Breast epithelium (tissue), 4 donors: Measurements from ENCODE around the gene HDAC4. TPM values are rescaled to one million over a fixed set of nuclear protein-coding genes. Genes with fewer than 3 reads are reported as not detected.

Experiments
- DNase-seq, 2 donors: peaks; one replicate each; pipeline ENCODE4 v3.0.0-alpha.2; 2019; ENCODE audit warnings: low spot score in 2 of 2
- H3K27ac ChIP-seq, 2 donors: fragments of 200-600 bp; sonication (generic) in 1 of 2; one replicate each; pipeline ENCODE4 v1.5.1; 2016 to 2019; ENCODE audit warnings: mild to moderate bottlenecking in 1 of 2
- H3K27me3 ChIP-seq, 2 donors: fragments of 200-600 bp; sonication (generic) in 1 of 2; one replicate each; pipeline versions ENCODE4 v1.5.1 to v1.6.0; 2017 to 2019; ENCODE audit warnings: control low read depth in 1 of 2, mild to moderate bottlenecking in 1 of 2
- H3K36me3 ChIP-seq: fragments of 200-600 bp; one replicate; pipeline ENCODE4 v1.5.1; 2019
- H3K4me1 ChIP-seq, 2 donors: fragments of 200-600 bp; sonication (generic); one replicate each; pipeline ENCODE4 v1.5.1; 2016 to 2019; ENCODE audit warnings: control low read depth in 1 of 2
- H3K4me3 ChIP-seq, 3 donors: fragments of 200-600 bp; sonication (generic); 1 replicate in 2 of 3; 2 replicates in 1 of 3; pipeline ENCODE4 v1.5.1; 2016 to 2019; ENCODE audit warnings: mild to moderate bottlenecking in 3 of 3, moderate library complexity in 2 of 3
- H3K9me3 ChIP-seq, 2 donors: fragments of 200-600 bp; sonication (generic) in 1 of 2; one replicate each; pipeline ENCODE4 v1.5.1; 2016 to 2019; ENCODE audit warnings: control low read depth in 1 of 2
- POLR2A ChIP-seq: fragments of 450-650 bp; IDR thresholded peaks from one replicate; pipeline ENCODE4 v1.6.1; 2016; ENCODE audit warnings: antibody characterized with exemption, mild to moderate bottlenecking, moderate library complexity
- POLR2AphosphoS5 ChIP-seq, 3 donors: sonication (generic); formaldehyde crosslinking; IDR thresholded peaks; one replicate each; pipeline ENCODE4 v1.6.1; 2017; ENCODE audit warnings: antibody characterized with exemption in 3 of 3
- intact Hi-C: fragments of 100-400 bp; cut with DNase I; formaldehyde crosslinking; loops from one replicate; pipeline ENCODE4 v1.15.1; 2023; ENCODE audit warnings: low total_unique reads
- total RNA-seq, 3 donors: library from RNA; depleted of rRNA; stranded (reverse); fragments of >200 nt; gene quantifications; one replicate each; pipeline ENCODE4 v1.1.0, GENCODE V29; 2016
- TF ChIP-seq, protein P1 (sequence below), 3 donors: fragments of 450-650 bp; IDR thresholded peaks; one replicate each; pipeline ENCODE4 v1.5.1; 2016 to 2017; ENCODE audit warnings: antibody characterized with exemption in 3 of 3, mild to moderate bottlenecking in 3 of 3, moderate library complexity in 3 of 3

Gene HDAC4
- total RNA-seq, 3 donors from 2014 or later, result 20.3 to 36.0 (median 32.8) TPM

DNA sequence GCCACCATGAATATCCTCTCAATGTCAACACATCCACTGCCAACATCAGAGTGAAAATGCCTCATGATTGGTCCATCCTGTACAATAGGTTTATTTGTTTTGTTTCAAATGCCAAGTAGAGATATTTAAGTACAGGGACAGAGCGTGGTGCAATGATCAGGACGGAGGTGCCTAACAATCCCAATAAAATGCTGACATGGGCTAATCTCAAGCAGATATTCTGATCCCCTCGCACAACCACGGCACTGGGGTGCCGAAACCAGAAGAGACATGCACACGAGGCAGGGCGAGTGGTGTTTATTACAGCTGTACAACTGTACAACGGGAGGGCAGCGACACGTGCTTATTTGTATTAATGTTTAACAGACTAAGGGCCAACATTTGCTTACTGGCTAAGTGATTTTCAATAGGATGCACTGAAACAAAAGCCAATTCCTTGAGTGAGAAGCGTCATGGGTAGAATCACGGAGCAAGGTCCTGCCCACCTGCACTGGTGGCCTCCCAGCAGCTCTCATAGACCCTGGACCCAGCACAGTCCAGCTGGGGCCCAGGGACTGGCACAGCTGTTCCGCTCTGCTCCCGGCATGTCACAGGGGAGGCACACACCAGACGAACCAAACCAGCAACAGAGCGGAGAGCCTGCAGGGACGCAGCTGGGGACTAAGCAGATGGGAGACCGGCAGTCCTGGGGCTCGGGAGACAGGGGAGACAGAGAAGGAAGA lies 101.4 kb downstream of the HDAC4 start:
- intact Hi-C loops, result loop anchor here (5.0 kb wide), 1 partner anchor 38 kb away; no protein-coding TSS in a partner anchor
- Histone ChIP-seq H3K36me3 (no peaks in the 10 kb centered on the region), H3K4me3 (no peak overlapping the region), H3K27ac (no peak overlapping the region), H3K4me1 (peaks cover 0 to under 1% of the 10 kb centered on the region in 2 donors), H3K27me3 (no peaks in the 10 kb centered on the region), H3K9me3 (no peaks in the 10 kb centered on the region)
- TF ChIP-seq, protein P1, sequence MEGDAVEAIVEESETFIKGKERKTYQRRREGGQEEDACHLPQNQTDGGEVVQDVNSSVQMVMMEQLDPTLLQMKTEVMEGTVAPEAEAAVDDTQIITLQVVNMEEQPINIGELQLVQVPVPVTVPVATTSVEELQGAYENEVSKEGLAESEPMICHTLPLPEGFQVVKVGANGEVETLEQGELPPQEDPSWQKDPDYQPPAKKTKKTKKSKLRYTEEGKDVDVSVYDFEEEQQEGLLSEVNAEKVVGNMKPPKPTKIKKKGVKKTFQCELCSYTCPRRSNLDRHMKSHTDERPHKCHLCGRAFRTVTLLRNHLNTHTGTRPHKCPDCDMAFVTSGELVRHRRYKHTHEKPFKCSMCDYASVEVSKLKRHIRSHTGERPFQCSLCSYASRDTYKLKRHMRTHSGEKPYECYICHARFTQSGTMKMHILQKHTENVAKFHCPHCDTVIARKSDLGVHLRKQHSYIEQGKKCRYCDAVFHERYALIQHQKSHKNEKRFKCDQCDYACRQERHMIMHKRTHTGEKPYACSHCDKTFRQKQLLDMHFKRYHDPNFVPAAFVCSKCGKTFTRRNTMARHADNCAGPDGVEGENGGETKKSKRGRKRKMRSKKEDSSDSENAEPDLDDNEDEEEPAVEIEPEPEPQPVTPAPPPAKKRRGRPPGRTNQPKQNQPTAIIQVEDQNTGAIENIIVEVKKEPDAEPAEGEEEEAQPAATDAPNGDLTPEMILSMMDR (IDR thresholded peaks at IDR 0.05), result no peak
- no peak for TF ChIP-seq POLR2AphosphoS5 (IDR thresholded peaks at IDR 0.05)
- no peak for TF ChIP-seq POLR2A
- peak in 1 of 2 donors; percentile 10 for DNase-seq

DNA sequence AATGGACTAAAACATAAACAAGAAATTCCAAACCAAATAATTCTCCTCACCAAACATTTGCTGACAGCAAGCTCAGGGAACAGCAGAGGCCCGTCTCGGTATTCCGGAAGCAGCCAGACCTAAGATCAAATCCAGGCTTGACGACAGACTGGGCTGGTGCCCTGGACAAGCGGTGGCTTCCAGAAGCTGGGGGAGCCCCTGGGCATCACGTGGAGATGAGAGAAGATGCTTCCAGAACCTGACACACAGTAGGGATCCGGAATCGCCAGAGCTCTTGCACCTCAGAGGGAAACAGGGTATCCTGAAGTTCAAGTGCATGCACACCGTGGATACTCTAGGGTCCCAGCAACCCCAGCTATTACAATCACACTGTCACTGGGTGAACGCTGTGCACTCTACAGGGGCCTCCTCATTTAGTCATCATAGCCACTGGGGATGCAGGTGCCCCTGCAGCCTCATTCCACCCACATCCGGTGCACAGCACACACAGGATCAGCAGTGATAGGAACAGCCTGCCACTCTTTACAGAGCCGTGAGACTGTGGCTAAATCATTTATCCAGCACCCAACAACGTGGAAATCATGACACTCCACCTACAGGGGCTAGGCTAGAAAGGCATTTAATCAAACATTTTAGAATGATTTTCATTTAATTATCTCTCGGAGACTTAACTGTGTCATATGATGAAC lies 102.6 kb downstream of the HDAC4 start:
- Histone ChIP-seq H3K4me1 (no peaks in the 10 kb centered on the region), H3K27ac (no peak overlapping the region), H3K36me3 (no peaks in the 10 kb centered on the region), H3K9me3 (no peaks in the 10 kb centered on the region), H3K4me3 (no peak overlapping the region), H3K27me3 (no peaks in the 10 kb centered on the region)
- TF ChIP-seq, protein P1 (IDR thresholded peaks at IDR 0.05), result no peak
- TF ChIP-seq POLR2AphosphoS5 (IDR thresholded peaks at IDR 0.05), result no peak
- TF ChIP-seq POLR2A, result no peak
- intact Hi-C loops, result loop anchor here (5.0 kb wide), 1 partner anchor 39 kb away; no protein-coding TSS in a partner anchor
- DNase-seq, result peak in 1 of 2 donors; percentile 27

DNA sequence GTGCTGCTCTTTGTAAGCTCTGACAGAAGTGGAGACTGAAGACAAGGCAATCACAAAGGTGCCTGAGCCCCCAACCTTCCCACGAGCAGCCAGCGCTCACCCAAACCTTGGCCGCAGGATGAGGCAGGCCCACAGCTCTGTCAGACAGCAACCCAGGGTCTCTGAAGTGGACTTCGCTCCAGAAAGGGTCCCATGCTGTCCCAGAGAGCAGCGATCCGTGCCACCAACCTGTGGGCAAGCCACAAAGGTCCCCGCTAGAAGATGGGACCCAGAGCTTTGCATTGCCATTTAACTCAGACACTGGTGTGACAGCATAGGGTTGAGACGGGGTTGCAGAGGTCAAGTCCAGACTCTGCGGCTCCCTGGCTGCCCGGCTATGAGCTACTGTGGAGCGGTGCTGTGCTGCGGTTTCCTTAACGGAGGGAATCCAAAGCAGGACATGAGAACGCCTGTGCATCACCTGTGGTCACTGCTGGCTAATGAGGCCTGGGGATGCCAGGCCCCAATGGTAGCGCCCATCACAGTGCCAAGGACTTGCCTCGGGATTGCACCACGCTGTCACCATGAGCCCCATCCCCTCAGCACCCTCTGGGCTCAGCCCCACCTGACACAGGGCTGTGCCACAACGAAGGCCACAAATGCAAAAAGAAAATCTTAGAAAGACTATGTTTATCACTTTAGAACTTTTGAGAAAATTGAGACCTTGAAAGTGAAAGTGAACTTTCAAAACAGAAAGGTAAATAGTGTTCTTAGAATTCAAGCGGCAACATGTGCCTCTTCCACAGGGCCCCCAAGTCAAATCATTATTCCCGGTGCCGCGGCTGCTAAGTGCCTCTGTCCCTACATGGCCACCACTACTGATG lies 103.4 kb downstream of the HDAC4 start:
- intact Hi-C loops, result loop anchor here (5.0 kb wide), 1 partner anchor 40 kb away; no protein-coding TSS in a partner anchor
- DNase-seq, result peak in 1 of 2 donors; percentile 38
- H3K9me3 ChIP-seq, result no peaks in the 10 kb centered on the region
- H3K4me3 ChIP-seq, result no peak overlapping the region
- H3K4me1 ChIP-seq, result no peaks in the 10 kb centered on the region
- no peaks in the 10 kb centered on the region for H3K36me3 ChIP-seq
- H3K27ac ChIP-seq, result no peak overlapping the region
- no peaks in the 10 kb centered on the region for H3K27me3 ChIP-seq
- TF ChIP-seq POLR2A, result no peak
- TF ChIP-seq, protein P1 (IDR thresholded peaks at IDR 0.05), result no peak
- TF ChIP-seq POLR2AphosphoS5 (IDR thresholded peaks at IDR 0.05), result no peak

DNA sequence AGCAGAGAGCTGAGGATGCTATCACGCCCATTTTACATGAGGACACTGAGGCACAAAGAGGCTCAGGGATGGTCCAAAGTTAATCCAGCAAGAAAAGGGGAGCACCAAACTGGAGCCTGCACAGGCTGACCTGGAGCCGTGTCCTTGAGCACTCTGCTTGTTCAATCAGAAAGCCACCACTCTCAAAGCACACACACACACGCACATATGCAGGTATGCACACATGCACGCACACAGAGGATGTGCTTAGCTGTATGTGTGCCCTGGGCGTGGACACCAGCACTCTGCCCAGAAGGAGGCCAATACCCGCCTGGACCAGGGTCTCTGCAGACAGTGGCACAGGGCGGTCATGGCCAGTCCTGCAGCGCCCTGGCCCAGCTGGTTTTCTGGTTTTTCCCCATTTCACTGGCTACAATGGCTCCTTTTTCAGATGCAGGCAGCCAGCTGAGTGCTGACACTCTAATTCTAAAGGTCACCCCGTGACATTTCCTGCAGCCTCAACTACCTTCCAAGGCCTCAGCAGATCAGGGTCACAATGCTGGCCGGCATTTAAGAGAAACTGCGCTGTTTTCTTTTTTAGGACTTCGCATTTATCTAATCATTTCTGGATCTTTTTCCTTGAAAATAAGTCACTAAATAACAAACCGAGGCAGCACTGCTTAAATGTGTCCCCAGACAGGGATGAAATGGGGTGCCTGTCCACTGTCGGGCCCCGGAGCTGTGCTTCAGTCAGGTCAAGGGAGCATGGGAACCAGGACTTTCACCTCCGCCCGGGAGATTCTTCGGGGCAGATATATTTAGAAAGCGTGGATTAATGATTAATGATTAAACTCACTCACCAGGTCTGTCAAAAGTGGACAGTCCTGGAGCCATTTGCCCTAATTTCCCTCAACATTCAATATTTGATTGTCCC lies 104.5 kb downstream of the HDAC4 start:
- no peaks in the 10 kb centered on the region for H3K36me3 ChIP-seq
- TF ChIP-seq, protein P1 (IDR thresholded peaks at IDR 0.05), result no peak
- TF ChIP-seq POLR2AphosphoS5 (IDR thresholded peaks at IDR 0.05) (no peak), POLR2A (no peak)
- H3K27ac ChIP-seq, result no peak overlapping the region
- intact Hi-C loops, result loop anchor here (5.0 kb wide), 1 partner anchor 41 kb away; no protein-coding TSS in a partner anchor
- no peaks in the 10 kb centered on the region for H3K4me1 ChIP-seq
- H3K9me3 ChIP-seq, result no peaks in the 10 kb centered on the region
- H3K27me3 ChIP-seq, result no peaks in the 10 kb centered on the region
- DNase-seq, result peak in 1 of 2 donors; percentile 41
- no peak overlapping the region for H3K4me3 ChIP-seq
